NCI-H748 (cell line): ENCODE measurements around the gene MCF2L2.
A peak's percentile ranks its signal among the peaks of the same experiment; 100 is the strongest.

ENCODE experiments used
- DNase-seq: peaks from one replicate; lab custom pipeline; 2025; ENCODE audit not compliant: unreplicated experiment; lab: John Stamatoyannopoulos, UW

The MCF2L2 gene

DNA sequence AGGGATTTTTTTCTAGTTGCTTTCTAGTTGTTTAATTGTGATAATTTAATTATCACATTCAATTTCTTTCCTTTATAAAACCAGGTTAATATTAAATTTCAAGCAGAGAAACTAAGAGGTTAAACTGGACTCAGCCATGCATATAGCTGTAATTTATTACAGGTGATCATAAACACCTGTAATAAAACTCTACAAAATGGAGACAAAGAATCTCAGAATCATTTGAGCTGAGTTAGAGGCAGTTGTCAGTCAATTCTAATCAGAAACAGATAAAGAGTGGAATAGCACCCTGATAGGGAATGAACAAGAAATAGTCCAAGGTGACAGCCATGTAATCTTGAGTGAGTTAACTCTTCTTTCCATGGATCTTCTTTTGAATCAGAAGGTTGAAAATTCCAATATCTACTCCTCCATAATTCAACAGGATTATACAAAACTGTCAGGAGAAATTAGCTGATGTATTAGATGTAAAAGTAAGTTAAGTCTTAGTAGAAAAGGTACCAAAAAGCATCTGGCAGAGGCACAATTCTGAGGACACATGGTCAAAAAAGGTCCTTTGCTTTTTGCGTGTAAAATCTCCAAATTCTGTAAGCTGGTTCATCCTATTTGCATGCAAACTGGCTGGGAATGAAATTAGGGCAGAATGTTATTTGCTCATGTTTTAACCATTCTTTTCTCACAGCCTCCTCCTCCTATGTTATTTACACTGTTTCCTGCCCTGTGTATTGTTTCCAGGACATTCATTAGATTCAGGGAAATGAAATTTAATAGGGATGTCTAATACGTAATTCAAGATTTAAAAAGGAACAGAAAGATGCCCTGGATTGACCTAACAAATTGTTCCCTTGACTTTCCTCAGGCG is 214.8 kb downstream of the MCF2L2 start:
- DNase-seq: no peak

DNA sequence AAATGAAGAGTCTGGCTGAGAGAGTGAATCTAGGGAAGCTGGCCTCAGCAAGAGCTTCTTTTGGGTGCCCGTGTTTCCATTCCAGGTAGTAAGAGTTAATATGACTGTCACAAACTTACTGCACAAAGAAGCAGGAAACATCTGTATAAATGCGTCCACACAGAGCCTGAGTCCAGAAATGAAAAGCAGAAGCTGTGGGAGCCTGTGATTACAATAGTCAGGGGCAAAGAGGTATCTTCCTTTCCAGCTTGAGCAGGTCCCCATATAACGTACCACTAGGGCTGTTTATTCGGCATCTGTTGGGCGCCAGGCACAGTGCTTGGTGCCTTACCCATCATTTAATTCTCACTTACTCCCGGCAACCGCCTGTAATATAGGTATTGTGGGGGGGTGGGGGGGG is 215.9 kb downstream of the MCF2L2 start:
- DNase-seq: no peak

DNA sequence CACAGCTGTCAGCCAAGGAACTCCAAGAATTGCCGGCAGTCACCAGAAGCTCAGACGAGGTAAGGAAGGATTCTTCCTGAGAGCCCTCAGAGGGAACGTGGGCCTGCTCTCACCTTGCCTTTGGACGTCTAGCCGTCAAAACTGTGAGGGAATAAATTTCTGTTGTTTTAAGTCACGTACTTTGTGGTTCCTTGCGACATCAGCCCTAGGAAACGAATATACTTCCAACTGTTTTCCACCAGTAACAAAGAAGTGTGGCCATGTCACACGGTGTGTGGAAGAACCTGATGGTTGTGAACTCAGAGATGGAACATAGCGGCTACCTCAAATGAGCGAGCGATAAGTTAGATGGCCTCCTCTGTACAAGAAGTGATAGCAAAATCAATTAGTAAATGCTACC is 216.3 kb downstream of the MCF2L2 start:
- no peak for DNase-seq

DNA sequence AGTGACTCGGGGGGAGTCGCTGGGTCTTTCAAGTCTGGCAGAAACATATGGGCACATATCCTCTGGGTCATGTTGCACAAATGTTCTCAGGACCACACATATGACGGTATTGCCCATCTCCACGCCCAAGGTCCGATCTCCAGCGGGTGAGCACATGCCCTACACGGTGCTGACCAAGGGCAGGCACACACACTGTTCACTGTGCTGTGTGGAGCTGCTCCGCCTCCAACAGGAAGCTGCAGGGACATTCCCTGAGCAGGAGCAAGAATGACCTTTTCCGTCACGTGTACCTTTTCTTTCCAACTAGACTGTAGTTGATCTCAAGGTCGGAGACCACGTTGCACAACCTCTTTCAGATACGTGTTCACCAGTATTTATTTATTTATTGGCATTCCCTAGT is 217.1 kb downstream of the MCF2L2 start:
- DNase-seq: no peak

DNA sequence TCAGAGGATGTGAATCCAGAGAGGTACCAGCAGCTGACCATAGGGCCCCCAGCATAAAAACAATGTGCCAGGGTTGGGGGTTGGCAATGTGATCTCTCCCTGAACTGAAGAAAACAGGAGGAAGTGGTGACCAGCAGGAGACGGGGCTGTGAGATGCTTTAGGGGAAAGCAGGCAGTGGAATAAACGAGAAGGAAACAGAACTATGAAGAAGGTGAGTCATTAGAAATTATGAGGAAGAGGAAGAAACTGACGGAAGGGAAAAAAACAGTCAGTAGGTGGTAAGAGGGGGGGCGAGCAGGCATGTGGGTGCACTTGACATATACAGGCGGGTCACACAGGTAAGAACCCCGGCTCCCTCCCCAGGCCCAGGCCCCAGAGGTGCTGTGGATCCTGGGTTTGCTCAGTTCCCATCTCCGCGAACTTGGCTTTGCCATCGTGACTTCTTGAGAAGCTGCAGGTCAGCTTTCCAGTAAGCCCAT is 217.5 kb downstream of the MCF2L2 start:
- DNase-seq: no peak

DNA sequence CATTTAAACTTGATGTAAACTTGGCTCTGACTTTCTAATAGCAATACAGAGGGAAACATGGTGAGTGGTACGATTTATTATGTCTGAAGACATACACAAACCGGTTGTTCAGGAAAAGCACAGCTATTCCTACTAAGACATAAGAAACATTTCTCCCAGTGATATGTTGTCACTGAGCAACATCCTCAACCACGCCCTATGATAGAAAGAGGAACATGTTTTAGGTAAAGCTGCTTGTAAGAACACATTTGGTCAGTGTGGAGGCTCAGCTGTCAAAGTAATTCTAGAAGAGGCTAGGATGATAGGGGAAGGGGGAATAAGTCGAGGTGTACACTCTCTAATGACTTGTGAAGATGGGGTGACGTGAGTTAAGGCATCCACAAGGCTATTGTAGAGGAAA is 218.1 kb downstream of the MCF2L2 start:
- no peak for DNase-seq

DNA sequence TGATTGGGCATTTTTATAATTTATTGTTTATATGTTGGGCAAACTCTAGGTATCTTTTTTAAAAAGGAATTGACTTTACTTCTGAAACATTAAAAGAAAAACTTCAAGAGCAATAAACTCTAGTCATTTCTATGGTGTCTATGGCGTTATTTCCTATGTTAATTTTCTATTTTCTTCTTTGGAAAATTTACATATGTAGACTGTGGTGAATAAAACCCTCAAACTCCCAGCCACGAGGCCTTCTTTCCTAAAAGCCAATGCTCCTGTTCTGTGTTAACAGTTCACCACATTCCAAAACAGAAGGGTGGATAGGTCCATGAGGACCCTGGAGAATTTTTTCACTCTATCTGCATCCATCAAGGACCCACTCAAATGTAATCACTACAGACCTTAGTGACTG is 219.6 kb downstream of the MCF2L2 start:
- no peak for DNase-seq

DNA sequence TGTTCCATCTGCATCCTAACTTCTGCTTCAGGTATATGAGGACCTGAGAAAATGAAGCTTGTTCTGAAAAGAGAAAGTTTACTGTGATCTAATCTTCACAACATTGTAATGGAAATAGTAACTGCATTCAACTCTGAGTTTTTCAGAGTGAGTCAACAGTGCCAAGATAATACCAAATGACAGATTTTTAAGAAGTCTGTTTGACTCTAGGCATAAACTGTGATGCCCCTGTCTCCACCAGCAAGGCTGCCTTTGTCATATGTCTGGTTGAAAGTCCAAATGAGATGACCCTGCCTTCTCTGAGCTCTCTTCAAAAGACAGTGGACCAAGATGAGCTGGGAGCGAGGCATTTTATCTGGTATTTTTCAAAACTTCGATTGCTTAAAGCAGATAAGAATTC is 220.2 kb downstream of the MCF2L2 start:
- DNase-seq: no peak

DNA sequence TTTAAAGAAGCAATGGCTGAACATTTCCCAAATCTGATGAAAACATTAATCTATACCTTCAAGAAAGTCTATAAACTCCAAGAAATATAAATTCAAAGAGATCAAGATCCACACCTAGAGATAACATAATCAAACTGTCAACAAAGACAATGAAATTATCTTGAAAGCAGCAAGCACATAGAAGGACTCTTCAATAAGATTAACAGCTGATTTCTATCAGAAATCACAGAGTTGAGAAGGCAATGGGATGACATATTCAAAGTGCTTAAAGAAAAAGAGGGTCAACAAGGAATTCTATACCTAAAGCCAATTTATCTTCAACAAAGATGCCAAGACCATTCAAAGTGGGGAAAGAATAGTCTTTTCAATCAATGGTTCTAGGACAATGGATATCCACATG is 224.7 kb downstream of the MCF2L2 start:
- no peak for DNase-seq

DNA sequence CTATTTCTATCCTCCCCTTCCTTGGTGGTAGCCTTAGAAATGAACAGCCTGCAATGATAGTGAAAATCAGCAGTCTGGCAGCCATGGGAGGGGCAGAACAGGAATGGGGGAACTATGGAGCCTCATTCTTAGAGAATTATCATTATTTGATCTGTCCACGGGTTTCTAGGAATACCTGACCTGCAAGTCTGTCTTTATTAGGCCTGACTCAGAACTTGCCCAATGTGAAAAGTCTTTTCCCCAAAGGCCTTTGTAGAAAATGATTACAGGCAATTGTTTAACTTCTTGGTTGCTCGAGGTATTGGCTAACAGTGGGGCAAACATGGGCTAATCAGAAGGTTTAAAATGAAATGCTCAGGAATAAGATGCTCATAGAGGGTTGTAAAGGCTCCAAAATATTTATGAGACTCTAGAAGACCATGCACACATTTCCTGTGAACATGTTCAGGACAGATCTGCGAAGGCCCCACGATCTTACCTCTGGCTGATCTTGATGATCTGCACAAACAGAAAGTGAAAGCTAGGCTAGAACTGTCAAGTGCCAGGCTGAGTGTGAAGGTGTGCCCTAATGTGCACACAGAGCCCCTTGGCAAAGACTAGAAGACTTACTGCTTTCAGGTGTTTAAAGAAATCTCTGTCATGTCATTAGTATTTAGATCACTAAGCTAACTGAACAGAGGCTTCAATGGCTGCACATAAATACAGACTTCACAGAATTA is 226.3 kb downstream of the MCF2L2 start:
- DNase-seq: no peak

DNA sequence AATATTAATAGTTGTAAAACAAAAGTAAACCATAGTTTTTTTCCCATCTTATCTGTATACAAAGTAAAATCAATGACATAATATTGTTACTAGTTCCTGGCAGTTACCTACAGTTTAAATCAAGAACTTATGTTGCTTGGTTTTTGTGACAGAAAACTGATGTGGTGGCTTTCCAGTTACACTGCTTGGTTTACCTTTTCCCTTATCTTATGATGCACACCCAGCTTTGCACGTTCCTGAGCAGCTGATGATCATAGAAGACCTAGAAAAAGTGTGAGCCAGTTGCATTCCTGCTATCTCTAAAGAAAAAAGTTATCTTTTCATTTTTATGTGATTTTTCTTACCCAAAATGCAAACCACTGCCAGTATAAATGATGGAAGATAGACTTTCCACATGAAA is 229.5 kb downstream of the MCF2L2 start:
- no peak for DNase-seq

DNA sequence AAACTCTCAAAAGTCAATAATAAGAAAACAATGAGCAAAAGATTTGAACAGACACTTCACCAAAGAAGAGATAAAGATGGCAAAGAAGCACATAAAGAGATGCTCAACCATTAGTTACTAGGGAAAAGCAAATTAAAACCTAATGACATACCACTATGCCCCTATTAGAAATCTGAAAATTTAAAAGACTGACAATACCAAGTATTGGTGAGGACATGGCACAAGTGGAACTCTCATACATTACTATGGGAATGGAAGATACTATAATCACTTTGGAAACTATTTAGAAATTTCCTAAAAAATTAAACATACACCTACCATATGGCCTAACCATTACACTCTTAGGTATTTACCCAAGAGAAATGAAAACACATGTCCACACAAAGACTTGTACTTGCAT is 230.7 kb downstream of the MCF2L2 start:
- no peak for DNase-seq

DNA sequence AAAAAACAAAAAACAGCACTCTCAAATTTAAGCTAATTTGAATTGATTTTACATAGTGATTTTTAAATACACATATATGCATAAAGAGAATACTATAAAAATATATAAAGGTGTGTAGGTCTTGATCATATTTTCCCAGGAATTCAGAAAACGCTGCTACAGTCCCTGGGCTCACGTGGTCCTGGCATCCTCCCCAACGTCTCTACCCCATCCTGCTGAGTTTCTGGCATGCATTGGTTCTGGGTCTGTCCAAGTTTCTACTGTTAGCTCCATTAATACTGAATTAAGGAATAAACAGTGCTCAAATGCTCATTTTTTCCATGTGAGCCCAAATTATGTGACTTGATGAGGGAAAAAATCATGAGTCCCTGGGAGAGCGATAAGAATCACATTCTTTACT is 233.2 kb downstream of the MCF2L2 start:
- no peak for DNase-seq

DNA sequence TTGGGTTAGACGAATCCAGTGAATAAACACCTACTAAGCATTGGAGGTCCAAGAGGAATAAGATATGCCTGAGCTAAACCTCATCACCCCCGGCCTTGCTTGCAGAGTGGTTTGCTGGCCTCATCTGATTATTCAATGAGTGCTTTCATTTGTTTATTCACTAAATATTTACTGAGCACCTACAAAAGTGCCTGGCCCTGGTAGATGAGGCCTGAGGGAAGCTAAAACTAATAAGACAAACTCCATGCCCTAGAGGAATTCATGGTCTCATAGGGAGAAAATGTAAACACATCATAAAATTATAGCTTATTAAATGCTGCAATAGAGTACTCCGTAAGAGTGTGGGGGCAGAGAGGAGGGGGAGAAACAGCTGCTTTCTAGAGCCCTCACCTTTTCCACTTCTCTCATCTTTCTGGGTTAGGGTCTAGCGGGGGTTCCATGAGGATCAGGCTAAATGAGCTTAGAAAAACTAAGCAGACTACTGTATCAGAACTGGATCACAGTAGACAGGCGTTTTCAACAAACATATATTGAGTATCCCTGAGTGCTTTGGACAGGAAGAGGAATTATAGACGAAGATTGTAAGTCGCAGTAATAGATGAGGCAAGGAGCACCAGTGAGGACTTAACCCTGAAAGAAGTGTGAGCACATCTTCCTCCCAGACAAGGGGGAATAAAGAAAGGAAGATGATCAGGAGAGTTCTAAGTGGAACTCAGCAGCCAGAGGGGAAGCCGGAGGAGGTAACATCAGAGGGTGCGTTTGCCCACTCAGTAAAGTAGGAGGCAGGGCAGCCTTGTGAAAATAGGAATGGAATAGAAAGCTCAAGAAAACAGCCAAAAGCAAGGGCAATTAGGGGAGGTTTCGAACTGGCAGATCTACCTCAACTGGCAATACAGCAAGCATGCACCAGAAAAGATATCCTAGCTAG is 234.4 kb downstream of the MCF2L2 start:
- peak; percentile 87 for DNase-seq

DNA sequence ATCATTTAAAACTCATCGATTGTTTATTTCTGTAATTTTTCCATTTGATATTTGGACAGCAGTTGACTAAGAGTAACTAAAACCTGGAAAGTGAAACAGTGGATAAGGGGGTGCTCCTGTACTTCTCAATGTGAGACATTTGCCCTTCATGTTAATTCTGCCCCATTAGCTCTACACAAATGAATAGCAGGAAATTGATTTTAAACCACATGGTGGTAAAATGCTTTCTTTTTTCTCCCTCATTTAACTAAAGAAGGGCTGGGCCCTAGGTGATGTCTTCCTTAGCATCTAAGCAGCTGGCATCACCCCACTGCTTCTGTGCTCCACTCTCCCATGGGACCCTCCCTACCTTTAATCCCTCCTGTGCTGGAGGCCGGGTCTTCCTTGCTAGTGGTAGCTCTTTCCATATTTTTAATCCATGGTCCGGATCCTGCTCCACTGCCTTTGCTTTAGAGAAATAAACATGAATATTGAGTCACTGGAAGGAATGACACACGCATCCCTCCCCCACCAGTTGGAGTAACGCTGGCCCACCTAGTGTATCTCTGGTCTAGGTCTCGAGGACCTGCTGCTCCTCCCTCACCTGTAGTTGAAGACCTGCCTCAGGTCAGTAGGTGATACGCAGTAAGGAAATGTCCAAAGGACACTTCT is 235.6 kb downstream of the MCF2L2 start:
- DNase-seq: no peak

DNA sequence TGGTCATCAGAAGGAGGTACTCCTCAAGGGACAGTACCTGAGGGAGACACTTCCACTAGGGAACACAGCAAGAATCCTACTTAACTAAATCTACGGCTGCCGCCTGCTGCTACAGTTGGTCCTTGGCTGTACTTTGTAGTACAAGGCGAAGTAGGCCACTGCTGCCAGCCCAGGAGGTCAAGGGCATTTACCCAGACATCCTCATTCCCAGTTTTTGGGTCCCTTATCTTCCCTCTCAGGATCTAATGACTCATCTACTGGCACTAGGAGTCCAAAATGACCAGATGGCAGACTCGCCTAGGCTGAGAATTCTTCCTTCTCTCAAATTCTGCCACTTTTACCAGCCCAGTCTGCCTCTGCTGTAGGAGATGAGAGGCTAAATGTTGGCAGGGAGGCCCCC is 238.8 kb downstream of the MCF2L2 start:
- DNase-seq: no peak

DNA sequence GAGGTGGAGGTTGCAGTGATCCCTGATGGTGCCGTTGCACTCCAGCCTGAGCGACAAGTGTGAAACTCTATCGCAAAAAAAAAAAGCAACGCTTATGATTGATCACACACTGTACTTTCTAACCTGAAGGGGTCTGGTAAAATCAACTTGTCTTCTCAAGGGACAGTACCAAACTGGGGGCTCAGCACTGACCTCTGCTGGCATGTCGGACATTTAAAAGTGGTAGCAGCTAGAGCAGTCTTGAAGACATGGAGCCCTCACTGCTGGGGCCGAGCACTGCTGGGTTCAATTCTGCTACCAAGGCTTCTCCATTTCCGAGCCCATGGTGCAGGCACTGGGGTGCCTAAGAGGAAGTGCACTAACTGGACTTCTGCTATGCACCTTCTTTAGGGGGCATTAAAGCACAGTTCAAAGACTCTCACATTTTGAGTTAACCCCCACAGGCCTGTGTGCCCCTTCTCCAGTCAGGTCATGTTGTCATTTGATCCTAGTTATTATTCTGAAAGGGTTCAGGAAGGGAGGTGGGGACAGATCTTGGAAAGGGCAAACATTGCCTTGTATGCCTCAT is 239.4 kb downstream of the MCF2L2 start:
- DNase-seq: peak; percentile 30

DNA sequence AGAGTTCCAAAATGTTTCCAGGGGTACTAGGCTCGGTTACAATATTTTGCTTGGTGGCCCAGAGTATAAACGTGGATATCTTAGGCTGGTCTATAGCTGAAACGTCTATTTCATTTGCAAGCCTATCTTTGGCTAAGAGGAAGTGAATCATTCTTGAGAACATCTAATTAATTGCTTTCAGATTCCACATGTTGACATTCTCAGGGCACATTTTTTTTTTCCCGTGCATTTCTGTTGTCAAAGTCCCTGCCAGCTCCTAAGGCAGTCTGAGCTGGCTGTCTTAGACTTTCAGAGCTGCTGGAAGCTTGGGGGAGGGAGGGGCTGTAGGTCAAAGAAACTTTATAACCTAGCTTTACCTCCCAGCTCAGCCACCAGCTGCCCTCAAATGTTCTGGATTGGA is 242.7 kb downstream of the MCF2L2 start:
- no peak for DNase-seq

DNA sequence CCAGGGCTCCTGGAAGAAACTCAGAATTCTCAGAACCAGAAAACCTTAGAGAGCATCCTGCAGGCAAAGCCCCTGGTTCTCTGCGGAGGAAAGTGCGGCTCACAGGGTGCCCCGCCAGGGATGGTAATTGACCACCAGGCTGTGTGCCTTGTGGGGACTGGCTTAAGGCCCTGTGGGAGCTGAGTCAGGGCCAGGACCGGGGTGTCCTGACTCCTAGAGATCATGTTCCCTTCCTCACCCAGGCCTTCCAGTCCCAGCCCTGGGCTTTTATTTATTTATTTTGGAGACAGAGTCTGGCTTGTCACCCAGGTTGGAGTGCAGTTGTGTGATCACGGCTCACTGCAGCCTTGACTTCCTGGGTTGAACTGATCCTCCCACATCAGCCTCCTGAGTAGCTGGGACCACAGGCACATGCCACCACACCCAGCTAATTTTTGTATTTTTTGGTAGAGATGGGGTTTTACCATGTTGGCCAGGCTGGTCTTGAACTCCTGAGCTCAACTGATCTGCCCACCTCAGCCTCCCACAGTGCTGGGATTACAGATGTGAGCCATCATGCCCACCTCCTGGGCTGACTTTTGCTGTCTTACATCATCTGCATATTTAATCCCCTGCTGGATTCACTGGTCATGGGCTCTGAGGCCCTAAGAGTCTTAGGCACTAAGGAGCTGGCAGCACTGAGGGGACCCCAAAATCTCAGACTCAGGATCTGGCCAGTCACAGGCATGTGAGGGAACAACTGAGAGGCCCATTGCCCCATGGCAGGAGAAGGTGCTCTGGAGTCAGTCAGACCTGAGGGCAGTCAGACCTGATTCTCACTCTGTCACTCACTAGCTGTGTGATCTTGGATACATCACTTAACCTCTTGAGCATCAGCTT is 245.4 kb downstream of the MCF2L2 start:
- DNase-seq: no peak

DNA sequence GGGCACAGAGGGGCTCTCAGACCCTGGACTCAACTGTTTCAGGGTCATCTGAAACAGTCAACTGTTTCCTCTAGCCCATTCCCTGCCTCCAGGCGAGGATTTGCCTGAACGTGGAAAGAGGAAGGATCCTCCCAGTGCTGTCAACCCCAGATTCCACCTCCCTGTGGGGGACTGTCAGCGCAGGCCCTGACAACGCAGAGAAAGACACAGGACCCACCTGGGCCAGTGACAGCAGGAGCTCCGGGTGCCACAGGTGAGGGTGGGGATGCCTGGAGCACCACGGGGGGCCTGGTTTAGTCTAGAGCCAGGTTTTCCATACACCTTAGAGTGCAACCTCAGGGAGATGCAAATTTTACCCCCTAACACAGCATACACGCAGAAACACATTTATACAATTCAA is 246.3 kb downstream of the MCF2L2 start:
- DNase-seq: no peak
